Spleen (tissue), 11 donors: ENCODE results near the gene OR52W1. TPM values are rescaled to one million over a fixed set of nuclear protein-coding genes. Genes with fewer than 3 reads are reported as not detected.
A peak's percentile ranks its signal among the peaks of the same experiment; 100 is the strongest.

Experiments used
- DNase-seq: peaks from one replicate; pipeline ENCODE4 v3.0.0-alpha.2; 2020
- H3K27ac ChIP-seq, 8 donors: fragments of 200-600 bp; sonication (generic) in 7 of 8; 1 replicate in 4 of 8; 2 replicates in 4 of 8; pipeline versions ENCODE4 v1.5.0 to v1.8.0; 2016 to 2021; ENCODE audit warnings: inconsistent platforms in 4 of 8, mild to moderate bottlenecking in 4 of 8, moderate library complexity in 1 of 8
- H3K27me3 ChIP-seq, 7 donors: fragments of 200-600 bp; sonication (generic) in 6 of 7; replicated peaks in 1 of 7; 1 replicate in 4 of 7; 2 replicates in 3 of 7; pipeline versions ENCODE4 v1.5.0 to v1.8.0; 2016 to 2021; ENCODE audit warnings: inconsistent platforms in 3 of 7, mild to moderate bottlenecking in 1 of 7
- H3K36me3 ChIP-seq, 6 donors: fragments of 200-600 bp; sonication (generic) in 5 of 6; 1 replicate in 4 of 6; 2 replicates in 2 of 6; pipeline versions ENCODE4 v1.5.0 to v1.8.0; 2016 to 2021; ENCODE audit warnings: inconsistent platforms in 2 of 6
- H3K4me1 ChIP-seq, 6 donors: fragments of 200-600 bp; sonication (generic) in 5 of 6; 1 replicate in 3 of 6; 2 replicates in 3 of 6; pipeline versions ENCODE4 v1.5.0 to v1.8.0; 2016 to 2021; ENCODE audit warnings: inconsistent platforms in 3 of 6
- H3K4me3 ChIP-seq, 8 donors: fragments of 200-600 bp; sonication (generic) in 7 of 8; 1 replicate in 4 of 8; 2 replicates in 4 of 8; pipeline versions ENCODE4 v1.5.0 to v1.8.0; 2016 to 2021; ENCODE audit warnings: inconsistent platforms in 4 of 8, mild to moderate bottlenecking in 4 of 8, moderate library complexity in 2 of 8
- H3K9me3 ChIP-seq, 8 donors: fragments of 200-600 bp; sonication (generic) in 7 of 8; 1 replicate in 4 of 8; 2 replicates in 4 of 8; pipeline versions ENCODE4 v1.5.0 to v1.8.0; 2016 to 2021; ENCODE audit warnings: inconsistent platforms in 4 of 8
- POLR2A ChIP-seq, 3 donors: fragments of 450-650 bp; IDR thresholded peaks; one replicate each; pipeline ENCODE4 v1.5.1; 2017; ENCODE audit warnings: antibody characterized with exemption in 3 of 3, mild to moderate bottlenecking in 1 of 3
- POLR2AphosphoS5 ChIP-seq, 3 donors: sonication (generic); formaldehyde crosslinking; IDR thresholded peaks; one replicate each; pipeline ENCODE4 v1.5.1; 2017; ENCODE audit warnings: antibody characterized with exemption in 3 of 3
- WGBS, 5 donors: extraction: QIAGEN DNeasy Blood & Tissue Kit in 3 of 5; methylation state at CpG; one replicate each; pipeline versions ENCODE4 v1.1.5 to v1.1.7; 2013 to 2018; 5-methylcytosine and 5-hydroxymethylcytosine counted together
- intact Hi-C: fragments of 100-400 bp; cut with DNase I; formaldehyde crosslinking; loops from one replicate; pipeline ENCODE4 v1.15.0; 2023; ENCODE audit warnings: low total_unique reads
- polyA plus RNA-seq, 3 donors: library from polyadenylated mRNA; stranded (reverse); fragments of 200-250 nt; gene quantifications; one replicate each; pipeline ENCODE4 v1.2.1, GENCODE V29; 2013
- total RNA-seq, 7 donors: library from RNA; depleted of rRNA in 3 of 7; stranded (reverse); fragments of >200 nt in 3 of 7; fragmentation: NEBNext Ultra II Directional in 4 of 7; extraction: Animal tissue kit (Norgen Biotek cat#: 25700) in 4 of 7; gene quantifications; one replicate each; pipeline versions ENCODE4 v1.1.0 to v1.2.1, GENCODE V29; 2016 to 2021
- TF ChIP-seq, protein P1 (sequence below), 11 experiments: fragments of 200-600 bp in 7 of 11; fragments of 450-650 bp in 4 of 11; sonication (generic) in 4 of 11; IDR thresholded peaks in 8 of 11; conservative IDR thresholded peaks in 3 of 11; 1 replicate in 7 of 11; 2 replicates in 4 of 11; pipeline versions ENCODE4 v1.4.0 to v1.8.0; 2016 to 2021; ENCODE audit warnings: antibody characterized with exemption in 11 of 11, inconsistent platforms in 4 of 11, mild to moderate bottlenecking in 1 of 11
- donor health status: healthy with polysubstance abuse.
- donor health status: DM: no; HTN: no; CAD: no; lungs with moderate emphysema.
- donor health status: DM: no; HTN: no; CAD: no.
- donor health status: Bipolar disorder and iron deficiency.
- donor health status: healthy.
- donor health status: DM: no; HTN: no; CAD: no.
- donor health status: DM: yes; HTN: yes; CAD: no.

Gene OR52W1
- total and polyA plus RNA-seq, 10 donors: not detected

DNA sequence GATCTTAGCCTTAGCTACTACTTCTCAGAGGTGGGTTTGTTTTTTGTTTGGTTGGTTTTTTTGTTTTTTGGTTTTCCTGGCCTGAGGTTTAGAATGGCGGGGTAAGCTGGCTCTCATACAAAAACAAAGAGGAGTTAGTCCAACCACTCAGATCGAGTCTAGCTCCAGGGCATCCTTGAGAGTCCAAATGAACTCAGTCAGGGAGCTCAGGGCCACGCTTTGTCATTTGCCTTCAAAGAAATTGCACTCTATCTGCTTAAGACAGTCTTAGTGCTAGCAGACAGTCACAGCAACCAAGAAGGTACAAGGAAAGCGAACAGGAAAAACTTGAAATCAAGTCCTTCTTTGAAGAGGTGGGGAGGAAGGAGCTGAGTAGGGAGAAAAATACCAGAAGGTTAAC, 17.5 kb downstream of the OR52W1 start:
- Histone ChIP-seq H3K4me1 (peaks cover 0 to 5% (median 2%) of the 10 kb centered on the region in 6 donors), H3K27ac (no peak overlapping the region), H3K27me3 (no peaks in the 10 kb centered on the region), H3K4me3 (no peak overlapping the region), H3K9me3 (no peaks in the 10 kb centered on the region), H3K36me3 (peaks cover 0 to 100% (median 82%) of the 10 kb centered on the region in 6 donors)
- 94 to 98% (median 95%) methylated on average over 4 of the region's 4 CpGs for WGBS, 5 donors
- TF ChIP-seq, protein P1, sequence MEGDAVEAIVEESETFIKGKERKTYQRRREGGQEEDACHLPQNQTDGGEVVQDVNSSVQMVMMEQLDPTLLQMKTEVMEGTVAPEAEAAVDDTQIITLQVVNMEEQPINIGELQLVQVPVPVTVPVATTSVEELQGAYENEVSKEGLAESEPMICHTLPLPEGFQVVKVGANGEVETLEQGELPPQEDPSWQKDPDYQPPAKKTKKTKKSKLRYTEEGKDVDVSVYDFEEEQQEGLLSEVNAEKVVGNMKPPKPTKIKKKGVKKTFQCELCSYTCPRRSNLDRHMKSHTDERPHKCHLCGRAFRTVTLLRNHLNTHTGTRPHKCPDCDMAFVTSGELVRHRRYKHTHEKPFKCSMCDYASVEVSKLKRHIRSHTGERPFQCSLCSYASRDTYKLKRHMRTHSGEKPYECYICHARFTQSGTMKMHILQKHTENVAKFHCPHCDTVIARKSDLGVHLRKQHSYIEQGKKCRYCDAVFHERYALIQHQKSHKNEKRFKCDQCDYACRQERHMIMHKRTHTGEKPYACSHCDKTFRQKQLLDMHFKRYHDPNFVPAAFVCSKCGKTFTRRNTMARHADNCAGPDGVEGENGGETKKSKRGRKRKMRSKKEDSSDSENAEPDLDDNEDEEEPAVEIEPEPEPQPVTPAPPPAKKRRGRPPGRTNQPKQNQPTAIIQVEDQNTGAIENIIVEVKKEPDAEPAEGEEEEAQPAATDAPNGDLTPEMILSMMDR (IDR thresholded peaks at IDR 0.05 in 8 of 11, conservative IDR thresholded peaks at IDR 0.05 in 3 of 11): no peak
- no peak for TF ChIP-seq POLR2A (IDR thresholded peaks at IDR 0.05)
- TF ChIP-seq POLR2AphosphoS5 (IDR thresholded peaks at IDR 0.05): no peak
- no peak for DNase-seq
- intact Hi-C loops: no loop called here

DNA sequence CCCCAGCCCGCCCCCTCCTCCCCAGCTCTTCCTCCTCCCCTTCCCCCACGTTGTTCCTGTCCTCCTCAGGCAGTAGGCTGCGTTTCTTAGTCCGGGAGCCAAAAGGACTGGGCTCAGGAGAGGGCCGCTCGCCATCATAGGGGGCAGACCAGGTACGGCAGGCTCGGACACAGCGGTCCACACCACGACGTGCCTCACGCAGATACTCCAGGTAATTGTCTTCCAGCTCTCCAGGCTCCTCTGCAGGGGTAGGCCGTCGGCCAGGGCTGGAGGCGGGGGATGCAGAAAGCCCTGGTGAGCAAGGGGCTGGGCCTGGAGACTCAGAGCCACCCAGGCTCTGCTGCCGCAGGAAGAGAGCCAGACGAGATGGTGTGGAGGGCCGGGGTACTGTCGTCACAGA, 18.7 kb downstream of the OR52W1 start:
- H3K4me1 ChIP-seq: peaks cover 0 to 5% (median 2%) of the 10 kb centered on the region in 6 donors
- DNase-seq: no peak
- no peaks in the 10 kb centered on the region for H3K9me3 ChIP-seq
- TF ChIP-seq POLR2AphosphoS5 (IDR thresholded peaks at IDR 0.05) (peak in 1 of 3 donors; percentile 44), POLR2A (IDR thresholded peaks at IDR 0.05) (no peak)
- intact Hi-C loops: no loop called here
- no peaks in the 10 kb centered on the region for H3K27me3 ChIP-seq
- WGBS, 5 donors: 83 to 97% (median 94%) methylated on average over 8 to 19 of the region's 19 CpGs
- peaks cover 4 to 100% (median 84%) of the 10 kb centered on the region in 6 donors for H3K36me3 ChIP-seq
- H3K4me3 ChIP-seq: no peak overlapping the region
- no peak overlapping the region for H3K27ac ChIP-seq

DNA sequence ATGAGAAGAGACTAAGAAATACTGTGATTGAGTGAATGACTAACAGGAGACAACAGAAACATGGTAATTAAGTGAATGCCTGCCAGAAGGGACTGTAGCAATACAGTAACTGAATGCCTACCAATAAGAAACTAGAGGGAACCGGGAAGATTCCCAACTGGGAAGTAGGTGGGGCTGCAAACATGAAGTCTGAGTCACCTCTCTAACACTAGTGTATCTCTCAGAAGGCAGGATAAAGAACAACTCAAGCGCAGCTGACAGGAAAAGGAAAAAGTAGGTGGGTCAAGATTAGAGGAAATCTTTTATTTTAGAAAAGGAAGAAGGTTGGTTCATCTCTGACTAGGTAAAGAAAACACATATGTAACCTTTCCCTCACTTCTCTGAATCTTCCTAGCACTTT, 20.3 kb downstream of the OR52W1 start:
- DNase-seq: no peak
- Histone ChIP-seq H3K36me3 (peaks cover 10 to 100% (median 92%) of the 10 kb centered on the region in 6 donors), H3K27me3 (no peaks in the 10 kb centered on the region), H3K27ac (no peak overlapping the region), H3K4me3 (no peak overlapping the region), H3K4me1 (peaks cover 0 to 5% (median 2%) of the 10 kb centered on the region in 6 donors), H3K9me3 (no peaks in the 10 kb centered on the region)
- intact Hi-C loops: no loop called here
- TF ChIP-seq POLR2AphosphoS5 (IDR thresholded peaks at IDR 0.05) (no peak), POLR2A (IDR thresholded peaks at IDR 0.05) (no peak)
- TF ChIP-seq, protein P1 (IDR thresholded peaks at IDR 0.05 in 8 of 11, conservative IDR thresholded peaks at IDR 0.05 in 3 of 11): no peak
- WGBS, 5 donors: 55 to 71% (median 63%) methylated on average over 2 of the region's 2 CpGs

DNA sequence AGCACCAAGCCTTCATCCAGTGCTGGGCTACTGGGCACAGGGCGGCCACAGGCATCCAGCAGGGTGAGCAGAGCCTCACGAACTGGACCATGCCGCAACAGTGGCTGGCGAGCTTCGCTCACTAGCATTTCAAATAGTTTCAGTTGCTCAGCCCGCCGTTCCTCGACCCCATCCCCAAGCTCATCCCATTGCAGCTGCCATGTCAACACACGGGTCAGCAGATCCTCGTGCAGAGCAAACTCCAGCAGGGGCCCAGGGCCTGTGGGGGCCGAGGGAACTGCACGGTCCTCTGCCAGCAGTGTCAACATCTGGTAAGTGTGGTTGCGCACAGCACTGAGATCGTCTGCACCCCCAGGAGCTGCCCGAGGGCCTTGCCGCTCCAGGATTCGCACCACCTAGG, 24.8 kb downstream of the OR52W1 start:
- H3K27me3 ChIP-seq: no peaks in the 10 kb centered on the region
- no peaks in the 10 kb centered on the region for H3K9me3 ChIP-seq
- peaks cover 0 to 46% (median 13%) of the 10 kb centered on the region in 6 donors for H3K4me1 ChIP-seq
- no peak overlapping the region for H3K4me3 ChIP-seq
- 96 to 98% (median 97%) methylated on average over 16 to 17 of the region's 17 CpGs for WGBS, 5 donors
- peaks cover 10 to 59% (median 51%) of the 10 kb centered on the region in 6 donors for H3K36me3 ChIP-seq
- H3K27ac ChIP-seq: no peak overlapping the region
- intact Hi-C loops: no loop called here
- TF ChIP-seq, protein P1 (IDR thresholded peaks at IDR 0.05 in 8 of 11, conservative IDR thresholded peaks at IDR 0.05 in 3 of 11): no peak
- no peak for TF ChIP-seq POLR2A (IDR thresholded peaks at IDR 0.05)
- TF ChIP-seq POLR2AphosphoS5 (IDR thresholded peaks at IDR 0.05): peak in 1 of 3 donors; percentile 17
- peak; percentile 72 for DNase-seq
